NCI-H510A treated with DMSO at 0.1 percent for 48 hours (cell line): ENCODE data around the gene MT1M.
"Not testable (repeated sequence)": the region's sequence is repeated elsewhere in the genome, so short reads cannot be mapped to it uniquely, and the experiment has no call there.

Source experiments
- DNase-seq: peaks from one replicate; lab custom pipeline; 2025; lab: John Stamatoyannopoulos, UW

MT1M gene

DNA sequence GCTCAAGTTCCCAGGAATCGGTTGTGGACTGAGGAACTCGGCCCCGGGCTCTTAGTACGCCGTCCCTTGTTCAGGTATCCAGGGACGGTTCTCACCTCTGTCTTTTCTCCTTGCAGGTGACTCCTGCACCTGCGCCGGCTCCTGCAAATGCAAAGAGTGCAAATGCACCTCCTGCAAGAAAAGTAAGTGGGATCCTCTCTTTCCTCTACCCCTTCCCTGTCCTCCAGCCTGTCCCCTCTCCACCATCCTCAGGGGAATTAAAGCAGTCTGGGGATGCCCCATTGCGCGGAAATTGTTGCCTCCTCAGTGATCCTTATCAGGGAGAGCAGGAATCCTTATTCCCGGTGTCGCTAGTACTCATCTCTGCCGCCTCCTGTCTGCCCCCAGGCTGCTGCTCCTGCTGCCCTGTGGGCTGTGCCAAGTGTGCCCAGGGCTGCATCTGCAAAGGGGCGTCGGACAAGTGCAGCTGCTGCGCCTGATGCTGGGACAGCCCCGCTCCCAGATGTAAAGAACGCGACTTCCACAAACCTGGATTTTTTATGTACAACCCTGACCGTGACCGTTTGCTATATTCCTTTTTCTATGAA is 23.5 kb upstream of the MT1M start:
- no peak for DNase-seq

GRCh38 chr16:56609463-56609921 is 23.0 kb upstream of the MT1M start:
- peak; percentile 52 for DNase-seq

DNA sequence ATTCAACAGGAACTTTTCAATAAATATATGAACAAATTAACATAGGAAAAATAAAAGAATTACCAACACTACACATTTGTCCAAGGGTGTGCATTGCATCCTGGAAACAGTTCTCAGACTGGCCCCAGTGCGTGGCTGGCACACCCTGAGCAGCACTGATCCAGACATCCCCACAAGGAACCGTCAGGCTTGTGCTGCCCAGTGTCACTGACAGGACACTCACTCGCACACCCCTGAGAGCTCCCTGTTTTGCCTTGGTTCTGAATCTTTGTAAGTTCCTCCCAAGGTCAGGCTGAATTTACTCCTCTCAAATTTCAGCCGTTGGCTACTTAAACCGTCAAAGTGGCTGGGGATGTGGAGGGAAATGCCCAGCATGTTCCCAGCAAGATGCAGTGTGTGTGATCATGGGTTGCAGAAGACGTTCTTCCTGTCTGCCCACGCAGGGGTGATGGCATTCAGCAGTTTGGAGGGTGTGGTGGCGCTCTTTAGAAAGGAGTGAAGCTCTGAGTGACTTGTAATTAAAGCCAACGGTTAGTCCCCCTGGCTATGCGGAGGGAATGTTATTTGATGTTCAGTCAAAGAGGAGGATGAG is 22.3 kb upstream of the MT1M start:
- DNase-seq = no peak

DNA sequence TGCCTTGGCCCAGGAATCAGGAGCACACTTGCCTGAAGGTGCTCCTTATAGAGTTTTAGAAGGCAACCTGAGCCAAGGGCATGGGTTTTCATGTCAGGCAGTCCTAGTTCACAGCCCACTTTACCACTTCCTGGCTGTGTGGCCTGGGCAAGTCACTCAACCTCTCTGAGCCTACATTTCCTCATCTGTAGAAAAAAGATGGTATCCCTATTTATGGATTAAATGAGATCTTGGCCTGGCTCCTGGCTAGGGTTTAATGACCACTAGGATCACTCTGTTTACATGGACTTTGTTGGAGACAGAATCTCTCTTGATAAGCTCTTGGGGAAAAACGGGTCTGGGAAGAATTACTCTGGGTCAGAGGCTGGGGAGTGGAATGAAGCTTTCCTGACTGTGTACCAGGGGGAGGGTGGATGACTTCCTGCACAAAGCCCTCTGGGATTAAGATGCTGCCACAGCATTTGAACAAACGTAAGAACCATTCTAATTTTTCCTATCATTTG is 21.8 kb upstream of the MT1M start:
- no peak for DNase-seq

DNA sequence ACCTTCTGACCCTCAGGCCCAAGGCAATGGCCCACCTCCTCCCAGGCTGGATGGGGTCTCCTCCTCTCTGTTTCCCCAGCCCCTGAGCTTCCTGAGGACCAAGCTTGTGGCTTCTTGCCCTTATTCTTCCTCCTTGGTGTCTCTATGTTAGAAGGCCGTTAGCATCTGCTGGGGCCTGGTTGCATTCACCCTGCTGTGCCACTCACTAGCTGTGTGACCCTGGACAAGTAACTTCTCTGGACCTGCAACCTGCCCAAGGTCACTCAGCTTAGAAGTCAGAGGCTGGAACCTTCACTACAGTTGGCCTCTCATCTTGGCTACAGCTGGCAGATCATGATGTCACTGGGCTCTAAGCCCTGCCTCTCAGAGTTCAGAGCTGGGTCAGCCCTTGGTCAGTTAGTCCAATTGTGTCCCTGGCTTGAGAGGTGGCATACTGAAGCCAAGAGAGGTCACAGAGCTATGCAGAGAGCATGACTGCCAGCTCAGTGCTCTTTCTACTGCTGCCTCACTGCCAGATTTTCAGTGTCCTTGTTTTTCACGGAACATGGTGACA is 21.1 kb upstream of the MT1M start:
- DNase-seq = no peak

GRCh38 chr16:56613706-56614105 is 18.8 kb upstream of the MT1M start:
- DNase-seq = no peak

DNA sequence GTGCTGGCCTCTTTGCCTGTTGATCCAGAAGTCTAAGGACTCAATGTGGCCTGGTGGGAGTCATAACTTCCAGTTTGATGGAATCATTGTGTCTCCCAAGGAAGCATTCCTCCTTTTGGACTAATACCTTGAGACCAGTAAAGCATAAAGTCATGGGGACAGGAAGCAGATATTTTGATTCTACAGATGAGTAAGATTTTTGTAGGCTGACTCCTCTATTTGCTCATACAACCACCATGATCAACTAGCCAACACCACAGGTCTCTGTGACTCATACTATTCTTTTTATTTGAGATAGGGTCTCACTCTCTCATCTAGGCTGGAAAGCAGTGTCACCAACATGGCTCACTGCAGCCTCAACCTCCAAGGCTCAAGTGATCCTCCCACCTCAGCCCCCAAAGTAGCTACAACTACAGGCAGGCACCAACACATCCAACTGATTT is 17.9 kb upstream of the MT1M start:
- DNase-seq = no peak

DNA sequence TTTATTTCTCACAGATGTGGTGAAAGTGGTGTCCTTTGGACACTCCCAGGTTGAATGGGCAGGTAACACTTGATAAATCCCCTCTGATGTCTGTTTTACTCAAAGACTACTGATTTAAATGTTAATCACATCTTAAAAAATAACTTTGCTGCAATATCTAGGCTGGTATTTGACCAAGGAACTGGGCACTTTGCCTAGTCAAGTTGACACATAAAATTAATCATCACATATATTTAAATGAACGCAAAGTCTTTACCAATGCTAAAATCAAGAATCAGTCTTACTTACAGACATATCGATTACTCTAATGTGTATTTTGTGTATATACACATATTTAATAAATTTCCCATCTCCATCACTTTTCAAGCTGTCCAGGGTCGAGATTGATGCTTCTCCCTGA is 17.1 kb upstream of the MT1M start:
- DNase-seq = no peak

DNA sequence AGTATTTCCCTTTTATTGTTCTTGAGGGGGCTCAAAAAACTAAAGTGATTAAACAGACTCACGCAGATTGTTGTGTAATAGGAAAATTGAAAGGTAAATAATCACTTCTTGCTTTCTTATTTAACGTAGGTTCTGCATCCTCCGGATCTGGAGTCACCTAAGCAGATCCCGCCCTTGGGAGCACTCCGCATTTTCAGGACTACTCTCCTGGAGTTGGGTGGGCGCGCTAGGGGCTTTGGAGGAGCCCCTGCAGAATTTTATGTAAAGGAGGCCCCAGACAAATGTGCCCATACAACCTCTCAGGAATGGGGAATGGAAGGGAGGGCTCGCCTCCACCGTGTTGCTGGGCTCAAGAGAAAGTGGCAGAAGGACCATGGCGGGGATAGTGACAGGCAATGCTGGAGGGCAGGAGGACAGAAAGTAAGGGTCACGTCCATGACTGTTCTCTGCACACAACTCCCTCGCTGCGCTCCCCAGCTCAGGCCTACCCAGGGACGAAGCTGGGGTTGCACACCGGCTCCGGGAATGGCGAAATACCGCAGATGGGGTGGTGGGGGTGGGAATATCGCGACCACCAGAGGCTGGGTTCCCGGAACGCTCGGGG is 15.7 kb upstream of the MT1M start:
- DNase-seq = no peak

DNA sequence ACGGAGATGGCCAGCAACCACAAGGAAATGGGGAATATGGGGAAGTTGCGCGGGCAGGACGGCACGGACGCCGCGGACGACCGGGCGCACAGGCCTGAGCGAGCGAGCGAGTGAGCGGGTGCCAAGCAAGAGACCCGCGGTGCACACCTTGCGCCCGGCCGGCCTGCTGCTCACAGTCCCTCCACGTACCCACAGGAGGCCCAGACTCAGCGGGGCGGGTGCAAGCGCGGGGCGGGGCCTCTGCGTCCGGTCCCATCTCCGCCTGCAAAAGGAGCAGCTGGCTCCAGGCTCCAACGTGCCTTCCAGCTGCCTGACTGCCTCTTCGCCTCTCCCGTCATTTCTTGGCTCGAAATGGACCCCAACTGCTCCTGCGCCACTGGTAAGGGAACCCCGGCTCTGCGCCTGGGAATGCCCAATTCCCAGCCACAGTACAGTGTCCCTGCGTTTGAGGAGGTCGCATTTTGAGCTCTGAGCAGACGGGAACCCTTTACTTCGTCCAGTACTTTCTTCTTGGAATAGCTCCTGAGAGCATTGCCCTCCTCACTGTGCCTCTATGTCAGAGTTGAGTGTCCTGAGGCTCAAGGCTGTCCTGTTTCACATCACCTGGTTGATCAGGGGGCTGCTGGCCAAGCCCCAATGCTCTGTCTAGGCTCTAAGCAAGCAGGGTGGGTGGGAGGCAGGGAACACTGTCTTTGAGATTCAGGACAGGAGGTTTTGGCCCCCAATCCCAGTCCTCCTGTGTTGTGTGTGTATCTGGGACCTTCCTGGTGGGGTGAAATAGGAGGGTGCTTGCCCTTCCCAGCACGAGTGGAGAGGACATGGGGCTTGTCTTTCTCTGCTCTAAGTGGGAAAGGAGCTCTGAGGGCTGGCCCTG is 15.0 kb upstream of the MT1M start:
- DNase-seq = no peak

GRCh38 chr16:56618138-56618537 is 14.3 kb upstream of the MT1M start:
- DNase-seq = no peak

DNA sequence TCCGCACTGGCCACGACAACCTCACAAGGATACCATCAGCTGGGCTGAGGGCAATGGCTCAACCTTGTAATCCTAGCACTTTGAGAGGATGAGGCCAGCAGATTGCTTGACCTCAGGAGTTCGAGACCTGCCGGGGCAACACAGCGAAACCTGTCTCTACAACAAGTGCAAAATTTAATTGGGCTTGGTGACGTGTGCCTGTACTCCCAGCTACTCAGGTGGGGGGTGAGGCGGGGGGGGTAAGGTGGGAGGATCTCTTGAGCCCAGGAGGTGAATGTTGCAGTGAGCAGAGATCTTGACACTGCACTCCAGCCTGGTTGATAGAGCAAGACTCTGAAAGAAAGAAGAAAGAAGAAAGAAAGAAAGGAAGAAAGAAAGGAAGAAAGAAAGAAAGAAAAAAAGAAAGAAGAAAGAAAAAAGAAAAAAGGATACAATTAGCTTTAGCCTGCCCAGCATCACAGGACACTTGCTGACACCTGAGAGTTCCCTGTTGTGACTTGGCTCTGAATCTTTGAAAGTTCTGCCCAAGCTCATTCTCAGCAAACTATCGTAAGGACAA is 12.0 kb upstream of the MT1M start:
- DNase-seq = no peak

DNA sequence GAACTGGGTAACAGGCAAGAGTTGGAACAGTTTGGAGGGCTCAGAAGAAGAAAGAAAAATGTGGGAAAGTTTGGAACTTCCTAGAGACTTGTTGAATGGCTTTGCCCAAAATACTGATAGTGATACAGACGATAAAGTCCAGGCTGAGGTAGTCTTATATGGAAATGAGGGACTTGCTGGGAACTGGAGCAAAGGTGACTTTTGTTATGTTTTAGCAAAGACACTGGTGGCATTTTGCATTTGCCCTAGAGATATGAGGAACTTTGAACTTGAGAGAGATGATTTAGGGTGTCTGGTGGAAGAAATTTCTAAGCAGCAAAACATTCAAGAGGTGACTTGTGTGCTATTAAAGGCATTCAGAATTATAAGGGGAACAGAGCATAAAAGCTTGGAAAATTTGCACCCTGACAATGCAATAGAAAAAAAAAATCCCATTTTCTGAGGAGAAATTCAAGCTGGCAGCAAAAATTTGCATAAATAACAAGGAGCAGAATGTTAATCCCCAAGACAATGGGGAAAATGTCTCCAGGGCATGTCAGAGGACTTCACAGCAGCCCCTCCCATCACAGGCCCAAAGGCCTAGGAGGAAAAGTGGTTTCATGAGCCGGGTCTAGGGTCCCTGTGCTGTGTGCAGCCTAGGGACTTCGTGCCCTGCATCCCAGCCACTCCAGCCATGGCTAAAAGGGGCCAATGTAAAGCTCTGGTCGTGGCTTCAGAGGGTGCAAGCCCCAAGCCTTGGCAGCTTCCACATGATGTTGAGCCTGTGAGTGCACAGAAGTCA is 10.6 kb upstream of the MT1M start:
- not testable (repeated sequence) for DNase-seq

GRCh38 chr16:56623184-56623583 is 9.3 kb upstream of the MT1M start:
- DNase-seq = not testable (repeated sequence)

DNA sequence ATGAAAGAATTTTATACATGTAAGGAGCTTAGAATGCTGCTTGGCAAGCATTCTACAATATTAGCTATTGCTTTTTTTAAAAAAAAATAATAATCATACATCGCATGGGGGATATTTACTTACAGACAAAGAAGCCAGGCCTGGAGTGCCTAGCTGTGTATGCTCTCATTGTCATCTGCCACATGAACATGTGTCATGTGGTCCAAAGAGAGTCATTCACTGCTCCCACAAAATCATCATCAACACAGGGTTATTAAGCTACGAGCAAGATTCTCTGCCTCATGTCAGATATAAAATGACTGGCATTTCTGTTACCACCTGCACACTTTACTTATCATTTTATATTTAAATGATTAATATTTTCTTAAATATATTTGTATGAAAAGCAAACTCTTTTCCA is 8.8 kb upstream of the MT1M start:
- no peak for DNase-seq

GRCh38 chr16:56625140-56625942 is 7.1 kb upstream of the MT1M start, which contains the start of gene MT1E:
MT1E (plus strand) TSS chr16:56625781; CDS start chr16:56625852, 71 bp downstream.
- DNase-seq = peak; percentile 78

- no peak for DNase-seq
Observed at GRCh38 chr16:56625943-56626654, 6.4 kb upstream of the MT1M start.

DNA sequence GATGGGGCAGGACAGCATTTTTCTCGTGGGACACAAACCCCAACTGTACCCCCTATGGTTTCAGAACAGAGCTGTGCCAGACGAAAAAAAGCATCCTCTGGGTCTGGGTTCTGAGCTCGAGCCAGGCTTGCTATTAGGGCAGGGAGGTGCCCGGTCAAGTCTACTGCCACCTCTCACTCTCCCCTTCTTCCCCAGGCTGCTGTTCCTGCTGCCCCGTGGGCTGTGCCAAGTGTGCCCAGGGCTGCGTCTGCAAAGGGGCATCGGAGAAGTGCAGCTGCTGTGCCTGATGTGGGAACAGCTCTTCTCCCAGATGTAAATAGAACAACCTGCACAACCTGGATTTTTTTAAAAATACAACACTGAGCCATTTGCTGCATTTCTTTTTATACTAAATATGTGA is 5.8 kb upstream of the MT1M start:
- no peak for DNase-seq
